Muscle layer of duodenum (tissue), 2 donors: ENCODE results near the gene PCSK5.
"Not testable (repeated sequence)": the region's sequence is repeated elsewhere in the genome, so short reads cannot be mapped to it uniquely, and the experiment has no call there.

ENCODE experiments used
- H3K27ac ChIP-seq: one replicate; pipeline ENCODE4 v1.7.0; 2013; ENCODE audit warnings: mild to moderate bottlenecking, low read length
- H3K27me3 ChIP-seq: one replicate; pipeline ENCODE4 v1.7.0; 2013; ENCODE audit warnings: low read depth, mild to moderate bottlenecking, control low read depth, low read length
- H3K36me3 ChIP-seq, 2 donors: one replicate each; pipeline ENCODE4 v1.7.0; 2013; ENCODE audit warnings: low read length in 2 of 2, control low read depth in 1 of 2, mild to moderate bottlenecking in 1 of 2; ENCODE audit not compliant: insufficient read depth in 2 of 2, control insufficient read depth in 1 of 2
- H3K4me1 ChIP-seq, 2 donors: one replicate each; pipeline ENCODE4 v1.7.0; 2013; ENCODE audit warnings: low read length in 2 of 2, mild to moderate bottlenecking in 2 of 2, control low read depth in 1 of 2, moderate library complexity in 1 of 2; ENCODE audit not compliant: insufficient read depth in 2 of 2, control insufficient read depth in 1 of 2
- H3K4me3 ChIP-seq, 2 donors: one replicate each; pipeline ENCODE4 v1.7.0; 2013; ENCODE audit warnings: low read length in 2 of 2, low read depth in 1 of 2, mild to moderate bottlenecking in 1 of 2
- H3K9me3 ChIP-seq, 2 donors: one replicate each; pipeline ENCODE4 v1.7.0; 2013; ENCODE audit warnings: low read length in 2 of 2, control low read depth in 1 of 2, mild to moderate bottlenecking in 1 of 2; ENCODE audit not compliant: control insufficient read depth in 1 of 2
- donor health status: healthy.

The PCSK5 gene

GRCh38 chr9:76351006-76351405 is 460.5 kb downstream of the PCSK5 start:
- Histone ChIP-seq H3K27ac (no peak overlapping the region), H3K27me3 (no peaks in the 10 kb centered on the region), H3K9me3 (no peaks in the 10 kb centered on the region), H3K36me3 (no peaks in the 10 kb centered on the region), H3K4me3 (no peak overlapping the region), H3K4me1 (no peaks in the 10 kb centered on the region)

DNA sequence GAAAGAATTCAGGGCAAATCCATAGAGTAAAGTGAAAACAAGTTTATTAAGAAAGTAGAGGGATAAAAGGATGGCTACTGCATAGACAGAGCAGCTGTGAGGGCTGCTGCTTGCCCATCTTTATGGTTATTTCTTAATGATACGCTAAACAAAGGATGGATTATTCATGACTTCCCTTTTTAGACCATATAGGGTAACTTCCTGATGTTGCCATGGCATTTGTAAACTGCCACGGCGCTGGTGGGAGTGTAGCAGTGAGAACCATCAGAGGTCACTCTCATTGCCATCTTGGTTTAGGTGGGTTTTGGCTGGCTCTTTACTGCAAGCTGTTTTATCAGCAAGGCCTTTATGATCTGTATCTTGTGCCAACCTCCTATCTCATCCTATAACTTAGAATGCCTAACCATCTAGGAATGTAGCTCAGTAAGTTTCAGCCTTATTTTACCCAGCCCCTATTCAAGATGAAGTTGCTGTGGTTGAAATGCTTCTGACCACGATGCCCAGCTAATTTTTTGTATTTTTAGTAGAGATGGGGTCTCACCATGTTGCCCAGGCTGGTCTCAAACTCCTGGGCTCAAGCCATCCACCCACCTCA is 461.6 kb downstream of the PCSK5 start:
- H3K27ac ChIP-seq = no peak overlapping the region
- no peaks in the 10 kb centered on the region for H3K4me1 ChIP-seq
- H3K27me3 ChIP-seq = no peaks in the 10 kb centered on the region
- no peaks in the 10 kb centered on the region for H3K36me3 ChIP-seq
- no peaks in the 10 kb centered on the region for H3K9me3 ChIP-seq
- no peak overlapping the region for H3K4me3 ChIP-seq

DNA sequence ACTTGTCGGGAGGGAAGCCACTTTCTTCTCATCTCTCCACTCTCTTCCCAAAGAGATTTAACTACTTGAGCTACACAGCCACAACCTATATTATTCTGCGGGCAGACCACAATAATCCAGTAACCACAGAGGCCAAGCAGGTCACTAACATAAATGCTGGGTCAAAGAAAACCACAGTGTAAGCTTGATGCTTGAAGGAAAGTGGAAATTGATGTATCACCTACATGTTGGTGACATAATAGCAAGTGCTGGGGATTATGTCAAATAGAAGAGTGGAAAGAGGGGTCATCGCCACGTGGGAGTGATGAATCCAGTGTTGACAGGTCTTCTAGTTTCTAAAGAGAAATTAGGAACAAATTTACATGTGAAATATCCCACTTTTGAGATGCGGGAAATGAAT is 462.8 kb downstream of the PCSK5 start:
- H3K27ac ChIP-seq = no peak overlapping the region
- no peaks in the 10 kb centered on the region for H3K27me3 ChIP-seq
- H3K4me3 ChIP-seq = no peak overlapping the region
- no peaks in the 10 kb centered on the region for H3K9me3 ChIP-seq
- H3K36me3 ChIP-seq = no peaks in the 10 kb centered on the region
- no peaks in the 10 kb centered on the region for H3K4me1 ChIP-seq

GRCh38 chr9:76354221-76354620 is 463.7 kb downstream of the PCSK5 start:
- Histone ChIP-seq H3K9me3 (no peaks in the 10 kb centered on the region), H3K27ac (no peak overlapping the region), H3K4me3 (no peak overlapping the region), H3K27me3 (no peaks in the 10 kb centered on the region), H3K4me1 (no peaks in the 10 kb centered on the region), H3K36me3 (no peaks in the 10 kb centered on the region)

DNA sequence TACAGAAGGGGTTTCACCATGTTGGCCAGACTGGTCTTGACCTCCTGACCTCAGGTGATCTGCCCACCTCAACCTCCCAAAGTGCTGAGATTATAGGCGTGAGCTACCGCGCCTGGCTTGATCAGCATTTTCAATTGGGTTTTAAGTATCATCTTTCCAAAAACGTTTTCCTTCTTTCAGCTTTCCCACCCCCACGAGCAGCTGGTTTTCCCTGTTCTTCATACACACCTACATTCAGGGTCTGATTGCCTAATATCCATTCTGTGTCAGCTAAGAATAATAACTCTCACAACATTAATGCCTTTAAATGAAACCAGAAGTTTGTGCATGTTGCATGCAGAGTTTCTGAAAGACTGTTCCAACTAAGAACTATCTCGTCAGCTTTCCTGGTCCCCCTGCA is 465.4 kb downstream of the PCSK5 start:
- Histone ChIP-seq H3K4me1 (no peaks in the 10 kb centered on the region), H3K9me3 (no peaks in the 10 kb centered on the region), H3K36me3 (no peaks in the 10 kb centered on the region), H3K27ac (no peak overlapping the region), H3K27me3 (no peaks in the 10 kb centered on the region), H3K4me3 (no peak overlapping the region)

GRCh38 chr9:76357555-76357954 is 467.1 kb downstream of the PCSK5 start:
- Histone ChIP-seq H3K4me3 (no peak overlapping the region), H3K9me3 (no peaks in the 10 kb centered on the region), H3K36me3 (no peaks in the 10 kb centered on the region), H3K4me1 (no peaks in the 10 kb centered on the region), H3K27ac (no peak overlapping the region), H3K27me3 (no peaks in the 10 kb centered on the region)

DNA sequence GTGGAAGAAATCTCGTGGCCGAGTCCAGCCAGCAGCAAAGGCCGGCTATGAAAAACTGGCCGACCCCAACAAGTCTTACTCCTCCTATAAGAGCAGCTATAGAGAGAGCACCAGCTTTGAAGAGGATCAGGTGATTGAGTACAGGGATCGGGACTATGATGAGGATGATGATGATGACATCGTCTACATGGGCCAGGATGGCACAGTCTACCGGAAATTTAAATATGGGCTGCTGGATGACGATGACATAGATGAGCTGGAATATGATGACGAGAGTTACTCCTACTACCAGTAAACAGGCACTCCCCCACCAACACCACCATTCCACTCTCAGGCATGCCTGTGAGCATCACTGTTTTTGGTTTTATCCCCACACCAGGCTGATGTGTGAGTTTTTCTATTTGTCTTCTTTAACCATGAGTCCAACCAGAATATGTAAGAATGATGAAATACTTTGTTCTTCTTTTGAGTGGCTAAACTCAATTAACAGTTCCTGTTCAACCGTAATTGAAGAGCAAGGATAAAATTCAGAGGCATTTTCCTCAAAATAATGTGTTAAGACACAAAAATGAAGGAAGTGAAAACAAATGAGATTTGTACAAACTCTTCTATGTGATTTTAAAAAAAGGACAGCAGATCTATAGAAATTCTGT is 468.3 kb downstream of the PCSK5 start:
- H3K36me3 ChIP-seq = no peaks in the 10 kb centered on the region
- H3K4me1 ChIP-seq = no peaks in the 10 kb centered on the region
- no peaks in the 10 kb centered on the region for H3K9me3 ChIP-seq
- H3K27ac ChIP-seq = no peak overlapping the region
- H3K27me3 ChIP-seq = no peaks in the 10 kb centered on the region
- H3K4me3 ChIP-seq = no peak overlapping the region

GRCh38 chr9:76359365-76359764 is 468.9 kb downstream of the PCSK5 start:
- no peaks in the 10 kb centered on the region for H3K4me1 ChIP-seq
- H3K27ac ChIP-seq = no peak overlapping the region
- no peaks in the 10 kb centered on the region for H3K27me3 ChIP-seq
- H3K4me3 ChIP-seq = no peak overlapping the region
- H3K9me3 ChIP-seq = no peaks in the 10 kb centered on the region
- no peaks in the 10 kb centered on the region for H3K36me3 ChIP-seq

- Histone ChIP-seq H3K4me1 (no peaks in the 10 kb centered on the region), H3K36me3 (no peaks in the 10 kb centered on the region), H3K9me3 (no peaks in the 10 kb centered on the region), H3K4me3 (no peak overlapping the region), H3K27ac (no peak overlapping the region), H3K27me3 (no peaks in the 10 kb centered on the region)
Observed at GRCh38 chr9:76359766-76360165, 469.3 kb downstream of the PCSK5 start.

DNA sequence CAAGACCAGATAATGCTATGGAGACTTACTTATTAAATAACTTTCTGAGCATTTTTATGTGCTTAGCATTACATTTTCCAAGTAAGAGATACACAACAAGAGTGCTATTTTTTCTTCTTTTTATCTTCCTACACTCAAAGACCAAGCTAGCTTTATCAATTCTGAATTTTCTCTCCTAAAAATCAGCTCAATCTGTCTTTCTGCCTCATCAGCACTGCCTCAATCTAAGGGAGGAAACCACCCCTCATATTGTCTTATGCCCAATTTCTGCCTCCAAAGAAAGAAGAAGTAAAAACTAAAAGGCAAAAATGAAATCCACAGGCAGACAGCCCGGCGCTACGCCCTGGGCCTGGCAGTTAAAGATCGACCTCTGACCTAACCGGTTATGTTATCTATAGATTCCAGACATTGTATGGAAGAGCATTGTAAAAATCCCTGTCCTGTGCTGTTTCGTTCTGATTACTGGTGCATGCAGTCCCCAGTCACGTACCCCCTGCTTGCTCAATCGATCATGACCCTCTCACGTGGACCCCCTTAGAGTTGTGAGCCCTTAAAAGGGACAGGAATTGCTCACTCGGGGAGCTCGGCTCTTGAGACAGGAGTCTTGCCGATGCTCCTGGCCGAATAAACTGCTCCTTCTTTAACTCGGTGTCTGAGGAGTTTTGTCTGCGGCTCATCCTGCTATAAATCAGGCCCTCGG is 472.0 kb downstream of the PCSK5 start:
- not testable (repeated sequence) for H3K27ac ChIP-seq, H3K27me3 ChIP-seq, H3K4me1 ChIP-seq, H3K36me3 ChIP-seq, H3K9me3 ChIP-seq, H3K4me3 ChIP-seq

DNA sequence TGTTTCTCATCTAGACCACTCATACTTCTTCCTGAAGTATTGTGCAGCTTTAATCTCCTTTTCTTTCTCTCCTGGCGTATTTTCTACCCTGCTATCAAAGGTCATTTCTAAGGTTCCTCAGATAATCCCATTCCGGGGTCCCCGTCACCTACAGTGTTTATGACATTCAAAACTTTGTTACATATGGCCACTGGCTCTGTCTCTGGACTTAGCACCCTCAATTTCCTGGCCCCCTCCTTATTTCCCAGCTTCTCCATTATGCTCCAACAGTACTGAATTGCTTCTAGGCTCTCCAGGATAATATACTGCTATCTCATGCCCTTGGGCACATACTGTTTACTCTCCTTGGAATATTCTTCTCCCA is 472.5 kb downstream of the PCSK5 start:
- H3K4me3 ChIP-seq = no peak overlapping the region
- no peaks in the 10 kb centered on the region for H3K4me1 ChIP-seq
- H3K27ac ChIP-seq = no peak overlapping the region
- H3K27me3 ChIP-seq = no peaks in the 10 kb centered on the region
- H3K36me3 ChIP-seq = no peaks in the 10 kb centered on the region
- no peaks in the 10 kb centered on the region for H3K9me3 ChIP-seq

DNA sequence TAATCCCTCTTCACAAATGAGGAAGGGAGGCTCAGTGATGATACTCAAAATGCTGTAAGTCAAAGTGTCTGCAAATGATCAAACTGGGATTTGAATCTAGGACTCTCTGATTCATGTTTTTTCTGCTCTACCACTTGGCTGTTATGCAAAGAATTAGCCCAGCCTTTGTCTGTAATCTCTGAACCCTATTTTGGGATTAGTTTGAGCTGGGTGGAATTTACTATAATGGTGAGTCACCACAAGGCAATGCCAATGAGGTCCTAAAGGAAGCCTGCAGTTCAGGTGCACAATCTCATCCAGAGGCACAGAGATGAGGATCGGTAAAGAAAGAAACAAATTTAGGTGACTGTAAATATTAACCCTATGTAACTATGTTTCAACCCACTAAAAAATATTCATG is 474.6 kb downstream of the PCSK5 start:
- no peak overlapping the region for H3K4me3 ChIP-seq
- H3K27me3 ChIP-seq = no peaks in the 10 kb centered on the region
- H3K9me3 ChIP-seq = no peaks in the 10 kb centered on the region
- H3K27ac ChIP-seq = no peak overlapping the region
- no peaks in the 10 kb centered on the region for H3K36me3 ChIP-seq
- no peaks in the 10 kb centered on the region for H3K4me1 ChIP-seq
